ENCODE results near the gene PAK1IP1.

- TF ChIP-seq POLR2AphosphoS5 (IDR thresholded peaks at IDR 0.05; ENCODE audit: low read depth, low read length) (no peak), REST (IDR thresholded peaks at IDR 0.05; ENCODE audit: insufficient read depth in 1 of 2, low read depth in 2 of 2, low read length in 2 of 2) (no peak)
These were observed 47.5 kb downstream of the PAK1IP1 start for GRCh38 chr6:10742251-10742650.

Measured in PFSK-1 (cell line).